GM12878 (cell line): ENCODE measurements around the gene NPW. TPM values are rescaled to one million over a fixed set of nuclear protein-coding genes. Genes with fewer than 3 reads are reported as not detected.

Experiments used
- BACH1 ChIP-seq: fragments of 450-650 bp; IDR thresholded peaks from 2 replicates; pipeline ENCODE4 v1.6.1; 2017; ENCODE audit warnings: mild to moderate bottlenecking, borderline replicate concordance
- BCL11A ChIP-seq: IDR thresholded peaks from 2 replicates; pipeline ENCODE4 v1.6.1; 2011; ENCODE audit warnings: low read depth, low read length
- CBX5 ChIP-seq: sonication (generic); IDR thresholded peaks from 2 replicates; pipeline ENCODE4 v1.6.1; 2016; ENCODE audit warnings: low read depth, moderate library complexity, mild to moderate bottlenecking, inconsistent platforms
- EGR1 ChIP-seq, 2 experiments: IDR thresholded peaks; 1 replicate in 1 of 2; 2 replicates in 1 of 2; pipeline ENCODE4 v1.6.1; 2011 to 2012; ENCODE audit warnings: low read depth in 2 of 2, low read length in 2 of 2, borderline replicate concordance in 1 of 2, mild to moderate bottlenecking in 1 of 2, moderate library complexity in 1 of 2
- KDM1A ChIP-seq: fragments of 200-600 bp; sonication (generic); IDR thresholded peaks from 2 replicates; pipeline ENCODE4 v1.6.1; 2016; ENCODE audit warnings: borderline replicate concordance
- MEF2B ChIP-seq: fragments of 450-650 bp; IDR thresholded peaks from 2 replicates; pipeline ENCODE4 v1.6.1; 2018; ENCODE audit warnings: mild to moderate bottlenecking, moderate library complexity; ENCODE audit not compliant: partially characterized antibody, poor library complexity, severe bottlenecking
- MYB ChIP-seq: fragments of 150-350 bp; IDR thresholded peaks from 2 replicates; pipeline ENCODE4 v1.6.1; 2014; ENCODE audit warnings: mild to moderate bottlenecking, low read depth, low read length, borderline replicate concordance
- NFYB ChIP-seq: IDR thresholded peaks from 2 replicates; pipeline ENCODE4 v1.6.1; 2011; ENCODE audit warnings: low read depth, mild to moderate bottlenecking, low read length, improper control_type of control experiment, moderate library complexity; ENCODE audit not compliant: insufficient read depth
- RB1 ChIP-seq: fragments of 450-650 bp; formaldehyde crosslinking; IDR thresholded peaks from 2 replicates; pipeline ENCODE4 v1.6.1; 2017; ENCODE audit warnings: mild to moderate bottlenecking, borderline replicate concordance
- SIX5 ChIP-seq: IDR thresholded peaks from 2 replicates; pipeline ENCODE4 v1.6.1; 2011; ENCODE audit warnings: mild to moderate bottlenecking, low read depth, low read length, moderate library complexity; ENCODE audit not compliant: severe bottlenecking
- SPI1 ChIP-seq: IDR thresholded peaks from 2 replicates; pipeline ENCODE4 v1.6.1; 2011; ENCODE audit warnings: low read depth, mild to moderate bottlenecking, low read length, moderate library complexity, borderline replicate concordance; ENCODE audit not compliant: insufficient read depth
- ZNF274 ChIP-seq: IDR thresholded peaks from one replicate; pipeline ENCODE4 v1.8.0; 2011; ENCODE audit not compliant: insufficient read length, insufficient read depth
- polyA plus RNA-seq, 11 experiments: library from polyadenylated mRNA; depleted of rRNA in 4 of 11; unstranded in 6 of 11; stranded (reverse) in 5 of 11; fragments of >200 nt; fragmentation: Nextera tagmentation in 4 of 11; fragmentation: Illumina TruSeq in 1 of 11; extraction: Ambion mirVana in 4 of 11; extraction: Trizol in 1 of 11; gene quantifications; 1 replicate in 1 of 11; 2 replicates in 10 of 11; pipeline versions ENCODE4 v1.2.1 to v1.2.3, GENCODE V29; 2011 to 2016; ENCODE audit warnings: inconsistent platforms in 2 of 11, missing spikeins in 2 of 11, low read depth in 1 of 11
- total RNA-seq, 4 experiments: library from RNA; depleted of rRNA in 3 of 4; stranded (reverse); fragments of >200 nt in 3 of 4; fragmentation: Illumina TruSeq in 1 of 4; extraction: Trizol in 1 of 4; gene quantifications; 2 replicates each; pipeline versions ENCODE4 v1.2.1 to v1.2.3, GENCODE V29; 2013 to 2021
- TF ChIP-seq, protein P1 (sequence below): fragments of 450-650 bp; IDR thresholded peaks from 2 replicates; pipeline ENCODE4 v1.6.1; 2017; ENCODE audit warnings: low read depth, mild to moderate bottlenecking, moderate library complexity
- TF ChIP-seq, protein P2 (sequence below): fragments of 450-650 bp; IDR thresholded peaks from 2 replicates; pipeline ENCODE4 v1.6.1; 2017; ENCODE audit warnings: mild to moderate bottlenecking, moderate library complexity
- TF ChIP-seq, protein P3 (sequence below): IDR thresholded peaks from 2 replicates; pipeline ENCODE4 v1.6.1; 2012; ENCODE audit warnings: low read depth, low read length, improper control_type of control experiment

The NPW gene
- total and polyA plus RNA-seq, 10 of the 15 experiments (the other 5 are each of a cell fraction or from before 2014, with no cell fraction given) = 0.23 to 2.5 (median 0.98) TPM; not detected in 4

DNA sequence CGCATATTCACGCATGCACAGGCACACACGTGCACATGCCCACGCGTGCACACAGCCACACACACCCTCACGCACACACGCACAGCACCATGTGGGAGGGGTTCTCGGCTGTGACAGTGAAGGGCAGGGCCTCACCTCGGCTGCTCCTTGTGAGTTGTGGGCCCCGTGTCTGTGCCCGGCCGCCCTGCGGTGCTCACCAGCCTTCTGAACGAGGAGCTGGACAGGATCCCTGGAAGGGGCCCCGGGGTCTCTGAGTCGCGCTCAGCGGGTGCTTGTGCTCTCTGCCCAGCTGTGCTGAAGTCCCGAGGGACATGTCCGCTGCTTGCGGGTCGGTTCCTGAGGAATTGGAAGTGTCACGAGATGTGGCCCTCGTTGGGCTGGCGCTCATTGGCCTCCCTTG lies 44.3 kb downstream of the NPW start (continued):
- TF ChIP-seq SPI1 (no peak), RB1 (no peak), KDM1A (no peak), BACH1 (no peak), BCL11A (no peak), EGR1 (IDR thresholded peaks at IDR 0.05; ENCODE audit: borderline replicate concordance in 1 of 2, low read depth in 2 of 2, low read length in 2 of 2) (no peak), ZNF274 (no peak), NFYB (no peak), MEF2B (no peak), MYB (no peak), CBX5 (no peak), SIX5 (no peak)
- TF ChIP-seq, protein P1, sequence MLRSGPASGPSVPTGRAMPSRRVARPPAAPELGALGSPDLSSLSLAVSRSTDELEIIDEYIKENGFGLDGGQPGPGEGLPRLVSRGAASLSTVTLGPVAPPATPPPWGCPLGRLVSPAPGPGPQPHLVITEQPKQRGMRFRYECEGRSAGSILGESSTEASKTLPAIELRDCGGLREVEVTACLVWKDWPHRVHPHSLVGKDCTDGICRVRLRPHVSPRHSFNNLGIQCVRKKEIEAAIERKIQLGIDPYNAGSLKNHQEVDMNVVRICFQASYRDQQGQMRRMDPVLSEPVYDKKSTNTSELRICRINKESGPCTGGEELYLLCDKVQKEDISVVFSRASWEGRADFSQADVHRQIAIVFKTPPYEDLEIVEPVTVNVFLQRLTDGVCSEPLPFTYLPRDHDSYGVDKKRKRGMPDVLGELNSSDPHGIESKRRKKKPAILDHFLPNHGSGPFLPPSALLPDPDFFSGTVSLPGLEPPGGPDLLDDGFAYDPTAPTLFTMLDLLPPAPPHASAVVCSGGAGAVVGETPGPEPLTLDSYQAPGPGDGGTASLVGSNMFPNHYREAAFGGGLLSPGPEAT = no peak
- TF ChIP-seq, protein P2, sequence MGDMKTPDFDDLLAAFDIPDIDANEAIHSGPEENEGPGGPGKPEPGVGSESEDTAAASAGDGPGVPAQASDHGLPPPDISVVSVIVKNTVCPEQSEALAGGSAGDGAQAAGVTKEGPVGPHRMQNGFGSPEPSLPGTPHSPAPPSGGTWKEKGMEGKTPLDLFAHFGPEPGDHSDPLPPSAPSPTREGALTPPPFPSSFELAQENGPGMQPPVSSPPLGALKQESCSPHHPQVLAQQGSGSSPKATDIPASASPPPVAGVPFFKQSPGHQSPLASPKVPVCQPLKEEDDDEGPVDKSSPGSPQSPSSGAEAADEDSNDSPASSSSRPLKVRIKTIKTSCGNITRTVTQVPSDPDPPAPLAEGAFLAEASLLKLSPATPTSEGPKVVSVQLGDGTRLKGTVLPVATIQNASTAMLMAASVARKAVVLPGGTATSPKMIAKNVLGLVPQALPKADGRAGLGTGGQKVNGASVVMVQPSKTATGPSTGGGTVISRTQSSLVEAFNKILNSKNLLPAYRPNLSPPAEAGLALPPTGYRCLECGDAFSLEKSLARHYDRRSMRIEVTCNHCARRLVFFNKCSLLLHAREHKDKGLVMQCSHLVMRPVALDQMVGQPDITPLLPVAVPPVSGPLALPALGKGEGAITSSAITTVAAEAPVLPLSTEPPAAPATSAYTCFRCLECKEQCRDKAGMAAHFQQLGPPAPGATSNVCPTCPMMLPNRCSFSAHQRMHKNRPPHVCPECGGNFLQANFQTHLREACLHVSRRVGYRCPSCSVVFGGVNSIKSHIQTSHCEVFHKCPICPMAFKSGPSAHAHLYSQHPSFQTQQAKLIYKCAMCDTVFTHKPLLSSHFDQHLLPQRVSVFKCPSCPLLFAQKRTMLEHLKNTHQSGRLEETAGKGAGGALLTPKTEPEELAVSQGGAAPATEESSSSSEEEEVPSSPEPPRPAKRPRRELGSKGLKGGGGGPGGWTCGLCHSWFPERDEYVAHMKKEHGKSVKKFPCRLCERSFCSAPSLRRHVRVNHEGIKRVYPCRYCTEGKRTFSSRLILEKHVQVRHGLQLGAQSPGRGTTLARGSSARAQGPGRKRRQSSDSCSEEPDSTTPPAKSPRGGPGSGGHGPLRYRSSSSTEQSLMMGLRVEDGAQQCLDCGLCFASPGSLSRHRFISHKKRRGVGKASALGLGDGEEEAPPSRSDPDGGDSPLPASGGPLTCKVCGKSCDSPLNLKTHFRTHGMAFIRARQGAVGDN = no peak
- TF ChIP-seq, protein P3, sequence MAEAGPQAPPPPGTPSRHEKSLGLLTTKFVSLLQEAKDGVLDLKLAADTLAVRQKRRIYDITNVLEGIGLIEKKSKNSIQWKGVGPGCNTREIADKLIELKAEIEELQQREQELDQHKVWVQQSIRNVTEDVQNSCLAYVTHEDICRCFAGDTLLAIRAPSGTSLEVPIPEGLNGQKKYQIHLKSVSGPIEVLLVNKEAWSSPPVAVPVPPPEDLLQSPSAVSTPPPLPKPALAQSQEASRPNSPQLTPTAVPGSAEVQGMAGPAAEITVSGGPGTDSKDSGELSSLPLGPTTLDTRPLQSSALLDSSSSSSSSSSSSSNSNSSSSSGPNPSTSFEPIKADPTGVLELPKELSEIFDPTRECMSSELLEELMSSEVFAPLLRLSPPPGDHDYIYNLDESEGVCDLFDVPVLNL = no peak
